NCI-H1694 (cell line): ENCODE results near the gene RNF227.
"Not testable (repeated sequence)": the region's sequence is repeated elsewhere in the genome, so short reads cannot be mapped to it uniquely, and the experiment has no call there.

Source experiments
- DNase-seq: peaks from one replicate; lab custom pipeline; 2025; lab: John Stamatoyannopoulos, UW

Gene RNF227

GRCh38 chr17:7915611-7916384, at the start of gene RNF227:
Gene RNF227 (minus strand): TSS chr17:7916289. CDS start chr17:7916195, 94 bp downstream.
- peak; percentile 90 for DNase-seq

DNA sequence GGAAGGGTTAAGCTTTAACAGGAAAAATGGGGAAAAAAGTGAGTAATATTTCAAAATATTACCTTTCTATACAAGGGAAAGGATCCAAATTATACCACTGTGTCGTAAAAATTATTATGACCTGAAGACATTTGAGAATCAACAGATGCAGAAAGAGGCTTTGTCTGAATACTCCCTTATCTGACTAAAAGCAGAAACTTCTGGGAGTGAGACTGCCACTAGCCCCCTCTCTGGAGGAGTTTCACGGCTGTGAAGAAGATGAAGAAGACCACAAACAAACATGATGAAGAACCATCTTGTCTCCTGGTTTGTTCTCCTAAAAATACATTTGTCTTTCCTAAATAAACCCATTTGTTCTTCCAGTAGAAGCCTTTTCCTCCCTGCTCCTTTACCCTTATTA, 45.3 kb upstream of the RNF227 start:
- no peak for DNase-seq

GRCh38 chr17:7959503-7960253, 43.6 kb upstream of the RNF227 start:
- DNase-seq, result no peak

DNA sequence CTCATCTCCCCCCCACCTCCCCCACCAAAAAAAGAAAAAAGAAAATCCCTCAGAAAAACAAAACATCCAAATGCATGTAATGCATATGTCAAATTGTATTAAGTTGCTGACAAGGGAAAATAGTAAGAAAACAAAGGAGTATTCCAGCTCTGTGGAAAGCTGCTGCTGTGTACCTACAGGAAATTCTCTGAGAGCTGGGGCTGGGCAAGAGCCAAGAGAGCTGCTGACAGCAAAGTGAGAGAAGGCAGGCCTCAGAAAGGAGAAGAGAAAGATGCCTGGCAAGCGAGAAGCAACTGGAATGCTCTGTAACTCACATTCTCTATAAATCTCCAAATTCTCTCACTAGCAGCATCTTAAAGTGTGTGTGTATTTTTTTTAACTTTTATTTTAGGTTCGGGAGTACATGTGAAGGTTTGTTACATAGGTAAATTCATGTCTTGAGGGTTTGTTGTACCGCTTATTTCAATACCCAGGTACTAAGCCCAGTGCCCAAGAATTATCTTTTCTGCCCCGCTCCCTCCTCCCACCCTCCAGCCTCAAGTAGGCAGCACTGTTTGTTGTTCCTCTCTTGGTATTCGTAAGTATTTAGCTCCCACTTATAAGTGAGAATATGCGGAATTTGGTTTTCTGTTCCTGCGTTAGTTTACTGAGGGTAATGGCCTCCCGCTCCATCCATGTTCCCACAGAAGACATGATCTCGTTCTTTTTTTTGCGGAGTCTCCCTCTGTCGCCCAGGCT, 40.3 kb upstream of the RNF227 start:
- DNase-seq, result no peak

DNA sequence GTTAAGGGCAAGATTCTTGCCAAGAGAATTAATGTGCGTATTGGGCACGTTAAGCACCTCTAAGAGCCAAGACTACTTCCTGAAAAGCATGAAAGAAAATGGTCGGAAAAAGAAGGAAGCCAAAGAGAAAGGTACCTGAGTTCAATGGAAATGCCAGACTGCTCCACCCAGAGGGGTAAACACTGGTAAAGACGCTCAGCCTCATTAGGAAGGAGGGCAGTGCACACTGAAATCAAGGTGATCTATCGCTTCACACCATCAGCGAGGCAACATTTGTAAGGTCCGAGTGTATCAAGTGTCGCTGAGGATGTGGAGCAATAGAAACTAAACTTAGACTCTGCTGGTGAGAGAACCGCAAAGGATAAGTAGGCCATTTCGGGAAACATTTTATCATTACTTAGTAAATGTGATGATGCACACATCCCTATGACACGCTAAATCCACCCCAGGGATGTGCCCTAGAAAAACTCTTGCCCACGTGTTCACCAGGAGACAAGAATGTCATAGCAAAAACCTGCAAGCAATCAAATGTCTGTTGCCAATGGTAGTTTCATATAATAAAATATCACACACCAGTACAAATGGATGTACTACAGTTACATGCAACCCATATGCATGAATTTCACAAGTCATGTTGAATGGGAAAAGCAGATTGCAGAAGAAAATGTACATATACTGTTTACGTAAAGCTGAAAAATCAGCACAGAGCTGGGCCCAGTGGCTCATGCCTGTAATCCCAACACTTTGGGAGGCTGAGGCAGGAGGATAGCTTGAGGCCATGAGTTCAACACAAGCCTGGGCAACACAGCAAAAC, 39.5 kb upstream of the RNF227 start:
- DNase-seq, result no peak

DNA sequence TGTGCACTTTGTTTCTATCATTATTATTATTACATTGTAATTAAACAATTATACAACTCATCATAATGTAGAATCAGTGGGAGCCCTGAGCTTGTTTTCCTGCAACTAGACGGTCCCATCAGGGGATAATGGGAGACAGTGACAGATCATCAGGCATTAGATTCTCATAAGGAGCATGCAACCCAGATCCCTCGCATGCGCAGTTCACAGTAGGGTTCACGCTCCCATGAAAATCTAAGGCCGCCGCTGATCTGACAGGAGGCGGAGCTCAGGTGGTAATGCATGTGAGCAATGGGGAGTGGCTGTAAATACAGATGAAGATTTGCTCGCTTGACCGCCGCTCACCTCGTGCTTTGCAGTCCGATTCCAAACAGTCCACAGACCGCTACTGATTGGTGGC, 37.2 kb upstream of the RNF227 start:
- not testable (repeated sequence) for DNase-seq

DNA sequence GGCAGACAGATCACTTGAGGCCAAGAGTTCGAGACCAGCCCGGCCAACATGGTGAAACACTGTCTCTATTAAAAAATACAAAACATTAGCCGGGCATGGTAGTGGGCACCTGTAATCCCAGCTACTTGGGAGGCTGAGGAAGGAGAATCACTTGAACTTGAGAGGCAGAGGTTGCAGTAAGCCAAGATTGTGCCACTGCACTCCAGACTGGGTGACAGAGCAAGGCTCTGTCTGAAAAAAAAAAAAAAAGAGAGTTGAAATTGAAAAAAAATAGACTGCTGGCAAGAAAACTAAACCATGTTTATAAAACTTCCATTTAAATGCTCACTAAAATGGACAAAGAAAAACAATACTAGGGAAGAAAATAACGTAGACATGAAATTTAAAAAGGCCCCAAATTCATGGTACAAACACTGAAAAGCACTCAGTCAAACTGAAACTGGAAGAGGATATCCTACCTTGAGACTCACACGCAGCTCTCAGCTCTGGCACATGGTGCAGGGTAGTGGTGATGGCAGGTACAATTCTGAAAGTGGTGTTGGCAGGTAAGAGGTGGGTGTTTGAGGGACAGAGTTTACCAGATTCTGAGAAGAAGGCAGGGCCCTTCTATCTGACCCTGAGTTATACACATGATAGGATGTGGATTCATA, 35.2 kb upstream of the RNF227 start:
- DNase-seq, result no peak

GRCh38 chr17:7950578-7950977, 34.5 kb upstream of the RNF227 start:
- no peak for DNase-seq

GRCh38 chr17:7947651-7948050, 31.6 kb upstream of the RNF227 start:
- DNase-seq, result no peak

DNA sequence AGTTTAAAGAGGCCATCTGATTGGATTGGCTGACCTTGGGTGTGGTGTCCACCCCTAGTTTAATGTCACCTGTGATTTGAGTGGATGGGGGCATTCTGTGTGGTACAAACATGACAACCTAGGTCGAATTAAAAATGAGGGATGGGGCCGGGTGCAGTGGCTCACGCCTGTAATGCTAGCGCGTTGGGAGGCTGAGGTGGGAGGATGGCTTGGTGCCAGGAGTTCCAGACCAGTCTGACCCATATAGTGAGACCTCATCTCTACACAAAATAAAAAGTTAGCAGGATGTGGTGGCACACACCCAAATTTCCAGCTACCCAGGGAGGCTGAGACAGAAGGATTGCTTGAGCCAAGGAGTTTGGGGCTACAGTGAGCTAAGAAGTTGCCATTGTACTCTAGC, 30.4 kb upstream of the RNF227 start:
- DNase-seq, result no peak

DNA sequence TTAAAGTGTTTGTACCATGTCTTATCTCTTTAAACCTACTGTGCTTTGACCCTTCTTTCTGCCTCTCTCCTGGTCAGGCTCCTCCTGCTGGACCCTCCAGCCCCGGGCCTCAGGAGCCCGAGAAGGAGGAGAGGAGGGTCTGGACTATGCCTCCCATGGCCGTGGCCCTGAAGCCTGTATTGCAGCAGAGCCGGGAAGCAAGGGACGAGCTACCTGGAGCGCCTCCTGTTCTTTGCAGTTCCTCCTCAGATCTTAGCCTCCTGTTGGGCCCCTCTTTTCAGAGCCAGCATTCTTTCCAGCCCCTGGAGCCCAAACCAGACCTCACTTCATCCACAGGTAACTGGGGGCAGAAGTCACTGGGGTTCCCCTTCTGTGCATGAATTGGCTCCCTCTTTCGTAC, 29.6 kb upstream of the RNF227 start:
- no peak for DNase-seq

DNA sequence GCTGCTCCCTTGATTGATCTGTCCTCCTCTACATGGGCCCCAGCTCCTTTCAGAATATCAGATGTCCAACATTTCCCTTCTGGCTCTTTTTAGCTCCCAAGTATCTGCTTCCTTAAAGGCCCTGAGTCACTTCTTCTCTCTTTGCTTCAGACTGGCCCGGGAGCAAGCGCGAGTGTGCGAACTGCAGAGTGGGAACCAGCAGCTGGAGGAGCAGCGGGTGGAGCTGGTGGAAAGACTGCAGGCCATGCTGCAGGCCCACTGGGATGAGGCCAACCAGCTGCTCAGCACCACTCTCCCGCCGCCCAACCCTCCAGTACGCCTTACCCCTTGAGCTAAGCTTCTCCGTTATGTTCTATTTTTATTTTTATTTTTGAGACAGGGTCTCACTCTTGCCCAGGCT, 28.2 kb upstream of the RNF227 start:
- DNase-seq, result no peak

DNA sequence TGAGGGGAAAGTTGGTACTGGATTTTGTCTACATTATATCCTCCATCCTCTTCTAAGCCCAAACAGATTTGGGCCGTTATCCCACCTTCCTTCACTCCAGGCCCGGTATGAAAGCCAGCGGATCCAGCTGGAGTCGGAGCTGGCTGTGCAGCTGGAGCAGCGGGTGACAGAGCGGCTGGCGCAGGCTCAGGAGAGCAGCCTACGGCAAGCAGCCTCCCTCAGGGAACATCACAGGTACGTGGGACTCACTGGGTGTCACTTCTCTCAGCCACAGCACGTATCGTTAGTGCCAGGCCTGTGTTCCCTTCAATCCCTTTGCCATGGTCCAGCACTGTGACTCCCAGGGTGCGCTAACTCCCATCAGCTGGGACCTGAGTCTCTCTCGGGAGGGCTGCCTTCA, 27.2 kb upstream of the RNF227 start:
- no peak for DNase-seq

DNA sequence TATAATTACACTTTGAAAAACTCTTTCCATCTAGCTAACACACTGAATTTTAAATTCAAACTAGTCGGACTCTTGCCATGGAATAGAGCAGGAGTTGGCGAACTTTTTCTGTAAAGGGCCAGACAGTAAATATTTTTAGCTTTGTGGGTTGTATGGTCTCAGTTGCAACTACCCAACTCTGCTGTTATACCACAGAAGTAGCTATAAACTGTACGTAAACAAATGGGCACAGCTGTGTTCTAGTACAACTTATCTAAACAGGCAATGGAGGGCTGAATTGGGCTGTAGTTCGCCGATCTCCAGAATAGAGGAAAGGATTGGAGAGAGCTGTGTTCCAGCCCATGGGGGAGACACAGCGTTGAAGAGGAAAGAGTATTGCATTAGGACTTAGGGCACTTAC, 24.7 kb upstream of the RNF227 start:
- DNase-seq, result no peak

DNA sequence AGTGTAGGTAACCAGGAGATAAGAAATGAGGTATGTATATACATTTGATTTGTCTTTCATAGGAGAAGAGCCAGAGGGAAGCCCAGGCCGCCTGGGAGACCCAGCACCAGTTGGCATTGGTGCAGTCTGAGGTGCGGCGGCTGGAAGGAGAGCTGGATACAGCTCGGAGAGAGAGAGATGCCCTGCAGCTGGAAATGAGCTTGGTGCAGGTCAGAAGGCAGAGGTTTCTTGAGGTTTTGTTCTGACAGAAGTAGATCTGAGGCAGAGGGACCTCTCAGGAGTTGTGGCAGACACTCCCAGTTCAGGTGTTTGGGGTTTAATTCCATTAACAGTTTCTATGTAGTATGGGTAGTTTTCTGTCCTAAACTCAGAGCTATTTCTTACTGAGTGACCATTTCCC, 23.9 kb upstream of the RNF227 start:
- DNase-seq, result no peak

DNA sequence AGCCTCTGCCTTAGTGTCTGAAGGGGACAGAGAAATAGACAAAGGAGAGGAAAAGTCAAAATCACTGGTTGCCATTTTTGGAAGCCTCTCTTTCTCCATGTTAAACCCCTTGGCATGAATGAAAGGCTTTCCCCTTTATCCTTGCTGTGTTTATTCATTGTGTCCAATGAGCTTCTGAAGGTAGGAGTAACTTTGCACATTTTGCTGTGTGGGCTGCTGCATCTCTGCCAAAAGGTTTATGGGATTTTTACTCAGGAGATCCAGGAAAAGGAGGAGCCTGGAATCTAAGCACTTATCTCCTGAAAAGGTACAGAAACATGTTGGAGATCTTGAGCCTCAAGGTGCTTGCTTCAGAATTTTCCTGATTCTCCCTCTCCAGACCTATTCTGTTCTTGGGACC, 19.8 kb upstream of the RNF227 start:
- no peak for DNase-seq

DNA sequence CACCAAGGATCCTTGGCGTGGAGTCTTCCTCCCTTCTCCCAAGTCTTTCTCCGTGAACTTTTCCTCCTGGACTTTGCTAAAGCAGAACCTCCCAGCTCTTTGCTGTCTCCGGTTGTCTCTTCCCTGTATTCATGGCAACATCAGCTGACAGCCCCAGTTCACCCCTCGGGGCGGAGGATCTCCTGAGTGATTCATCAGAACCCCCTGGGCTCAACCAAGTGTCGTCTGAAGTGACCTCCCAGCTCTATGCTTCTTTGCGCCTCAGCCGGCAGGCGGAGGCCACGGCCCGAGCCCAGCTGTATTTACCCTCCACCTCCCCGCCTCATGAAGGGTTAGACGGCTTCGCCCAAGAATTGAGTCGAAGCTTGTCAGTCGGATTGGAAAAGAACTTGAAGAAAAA, 16.9 kb upstream of the RNF227 start:
- DNase-seq, result no peak

DNA sequence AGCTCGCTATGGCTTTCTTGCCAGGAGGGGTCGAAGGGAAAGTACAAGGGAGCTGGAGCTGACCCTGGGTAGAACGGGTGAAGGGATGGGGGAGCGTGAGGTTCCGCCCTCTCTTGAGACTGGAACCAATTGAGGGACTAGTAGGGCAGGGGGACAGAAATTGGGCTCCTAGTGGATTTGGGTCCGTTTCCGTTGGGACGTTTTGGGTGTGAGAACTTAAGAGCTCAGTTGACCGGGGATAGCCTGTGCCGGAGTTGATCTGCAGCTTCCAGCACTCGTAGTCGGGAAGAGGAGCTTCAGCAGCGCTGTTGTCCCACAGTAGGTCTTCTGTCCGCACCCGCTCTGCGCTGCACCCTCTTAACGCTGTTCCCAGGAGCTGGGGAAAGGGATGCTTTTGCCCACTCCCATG, 16.4 kb upstream of the RNF227 start:
- no peak for DNase-seq

DNA sequence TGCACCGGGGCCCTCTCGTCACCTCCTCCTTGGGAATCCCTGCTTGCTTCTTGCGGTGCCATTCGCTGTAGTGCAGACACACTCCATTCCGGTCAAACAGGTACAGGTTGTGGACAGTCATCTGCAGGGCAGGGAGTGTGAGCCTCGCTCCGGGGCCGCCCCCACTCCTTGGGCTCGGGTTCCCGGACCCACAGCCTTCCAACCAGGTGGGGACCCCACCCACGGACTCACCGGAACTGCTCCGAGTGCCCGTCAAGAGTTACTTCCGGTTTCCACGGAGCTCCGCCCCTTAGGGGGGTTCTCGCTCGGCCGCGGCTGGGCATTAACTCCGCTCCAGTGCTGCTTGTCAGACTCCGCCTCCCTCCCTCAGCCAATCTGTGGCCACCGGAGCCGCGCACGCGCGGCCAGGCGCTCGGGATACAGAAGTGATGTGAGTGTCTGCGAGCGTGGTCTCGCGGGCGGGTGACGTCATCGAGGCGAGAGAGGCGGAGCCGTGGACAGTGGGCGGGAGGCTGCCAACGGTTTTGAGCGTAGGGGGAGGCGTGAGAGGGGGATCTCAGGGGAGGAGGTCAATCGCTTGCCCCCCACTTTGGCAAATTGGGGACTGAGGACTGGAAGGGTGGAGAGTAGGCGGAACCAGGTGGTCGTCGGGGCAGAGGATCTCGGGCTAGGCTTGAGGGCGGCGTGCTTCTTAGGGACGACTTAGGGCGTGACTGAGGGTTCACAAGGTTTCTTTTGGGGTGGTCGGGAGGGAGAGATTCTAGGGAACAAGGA, 15.8 kb upstream of the RNF227 start, which contains the start of the genes CNTROB and TRAPPC1:
Gene CNTROB, plus strand, starts transcription at position 498 of the 774 bp plus-strand sequence. CDS start 874 bp downstream, outside the sequence.
Gene TRAPPC1, minus strand, starts transcription at position 238 of the 774 bp plus-strand sequence. Its CDS starts 117 bp downstream, at position 121.
- DNase-seq, result peak; percentile 99
